K562 (cell line): Measurements from ENCODE around the gene HNMT. TPM values are rescaled to one million over a fixed set of nuclear protein-coding genes. Genes with fewer than 3 reads are reported as not detected.

Experiments
- ATAC-seq: fragments of 200-7000 bp; cut with Tn5 transposase; 3 replicates; pipeline ENCODE4 v1.9.1; 2020; ENCODE audit warnings: moderate library complexity
- BruUV-seq: library from RNA; stranded (reverse); fragments of 400-500 nt; replicated peaks from 2 replicates; lab custom pipeline; 2021; lab: Mats Ljungman, UMichigan
- CTCF ChIA-PET: fragments of 300-600 bp; formaldehyde crosslinking; extraction: SDS; loops from one replicate; lab custom pipeline; 2021; ENCODE audit warnings: low intra/inter-chr PET ratio; lab: Yijun Ruan, JAX
- POLR2A ChIA-PET: fragments of 300-600, 350-650 bp; sonication (Branson Sonifier 250); formaldehyde crosslinking; extraction: SDS; loops from one replicate; lab custom pipeline; 2021; ENCODE audit warnings: antibody characterized with exemption, inconsistent platforms; lab: Yijun Ruan, JAX
- DNase-seq, 4 experiments: peaks; one replicate each; pipeline versions ENCODE4 v3.0.0 to v3.0.0-alpha.2; 2011 to 2018; ENCODE audit warnings: low spot score in 3 of 4, mixed read lengths in 3 of 4; ENCODE audit errors: extremely low read depth in 1 of 4
- FAIRE-seq: peaks from 2 replicates; lab custom pipeline; 2011; peaks lifted over from hg19 to GRCh38; lab: Jason Lieb, UNC
- H2AFZ ChIP-seq: 2 replicates; pipeline ENCODE4 v1.6.0; 2011; ENCODE audit warnings: low read depth, low read length, control low read depth, inconsistent platforms
- H3K27ac ChIP-seq: fragments of 200-600 bp; 3 replicates; pipeline ENCODE4 v1.8.0; 2011; ENCODE audit warnings: low read depth, mild to moderate bottlenecking, control low read depth, inconsistent platforms, low read length, moderate library complexity, mixed read lengths; ENCODE audit errors: extremely low read depth
- H3K27me3 ChIP-seq, 2 experiments: fragments of 300-600 bp in 1 of 2; 2 replicates in 1 of 2; 3 replicates in 1 of 2; pipeline versions ENCODE4 v1.6.0 to v1.8.0; 2011; ENCODE audit warnings: inconsistent platforms in 2 of 2, low read length in 2 of 2, mild to moderate bottlenecking in 1 of 2, mixed read lengths in 1 of 2, moderate library complexity in 1 of 2; ENCODE audit not compliant: control insufficient read depth in 2 of 2, insufficient read depth in 2 of 2
- H3K36me3 ChIP-seq: fragments of 300-600 bp; 3 replicates; pipeline ENCODE4 v1.8.0; 2011; ENCODE audit warnings: mild to moderate bottlenecking, low read length, inconsistent platforms; ENCODE audit not compliant: control insufficient read depth, insufficient read depth
- H3K4me1 ChIP-seq, 2 experiments: fragments of 200-600 bp in 1 of 2; replicated peaks in 1 of 2; 2 replicates in 1 of 2; 3 replicates in 1 of 2; pipeline versions ENCODE4 v1.5.1 to v1.8.0; 2011; ENCODE audit warnings: inconsistent platforms in 2 of 2, low read length in 2 of 2, mild to moderate bottlenecking in 1 of 2, mixed read lengths in 1 of 2, moderate library complexity in 1 of 2; ENCODE audit not compliant: control insufficient read depth in 2 of 2, insufficient read depth in 2 of 2
- H3K4me2 ChIP-seq: 2 replicates; pipeline ENCODE4 v1.6.1; 2011; ENCODE audit warnings: low read length, control low read depth, inconsistent platforms, mixed read lengths; ENCODE audit not compliant: insufficient read depth
- H3K4me3 ChIP-seq: fragments of 200-600 bp; sonication (generic), shearing (Covaris generic); 2 replicates; pipeline ENCODE4 v1.5.1; 2016; ENCODE audit warnings: control low read depth, inconsistent platforms
- H3K79me2 ChIP-seq: fragments of 200-600 bp; 3 replicates; pipeline ENCODE4 v1.8.0; 2011; ENCODE audit warnings: low read length, inconsistent platforms; ENCODE audit not compliant: control insufficient read depth, insufficient read depth
- H3K9ac ChIP-seq, 2 experiments: 2 replicates each; pipeline versions ENCODE4 v1.6.0 to v1.6.1; 2011; ENCODE audit warnings: low read depth in 2 of 2, low read length in 2 of 2, control low read depth in 1 of 2, inconsistent platforms in 1 of 2, mild to moderate bottlenecking in 1 of 2, mixed read lengths in 1 of 2; ENCODE audit not compliant: insufficient read depth in 1 of 2
- H3K9me1 ChIP-seq: one replicate; pipeline ENCODE4 v1.6.0; 2011; ENCODE audit warnings: inconsistent platforms, mild to moderate bottlenecking, low read length, moderate library complexity; ENCODE audit not compliant: control insufficient read depth, insufficient read depth
- H3K9me3 ChIP-seq: replicated peaks from 2 replicates; pipeline ENCODE4 v1.5.1; 2011; ENCODE audit warnings: low read depth, low read length, inconsistent platforms; ENCODE audit not compliant: control insufficient read depth, insufficient read depth
- H4K20me1 ChIP-seq: replicated peaks from 2 replicates; pipeline ENCODE4 v1.6.1; 2011; ENCODE audit warnings: low read length, inconsistent platforms, mixed read lengths; ENCODE audit not compliant: control insufficient read depth, insufficient read depth
- ATF7 ChIP-seq: fragments of 450-650 bp; IDR thresholded peaks from 2 replicates; pipeline ENCODE4 v1.7.1; 2014; ENCODE audit warnings: mild to moderate bottlenecking, moderate library complexity
- COPS2 ChIP-seq: fragments of 450-650 bp; conservative IDR thresholded peaks from 2 replicates; pipeline ENCODE4 v1.6.1; 2016; ENCODE audit warnings: mild to moderate bottlenecking, moderate library complexity
- LARP7 ChIP-seq: fragments of 450-650 bp; IDR thresholded peaks from 2 replicates; pipeline ENCODE4 v1.6.1; 2016
- RBM17 ChIP-seq: fragments of 200-400 bp; formaldehyde crosslinking; IDR thresholded peaks from 2 replicates; pipeline ENCODE4 v1.6.1; 2017; ENCODE audit warnings: low read depth, mild to moderate bottlenecking, low read length, borderline replicate concordance
- ZNF263 ChIP-seq: sonication (generic); formaldehyde crosslinking; IDR thresholded peaks from 2 replicates; pipeline ENCODE4 v1.8.0; 2022; ENCODE audit warnings: mild to moderate bottlenecking, missing genetic modification reagents, borderline replicate concordance
- WGBS: fragments of 100-300 bp; shearing (Covaris generic); methylation state at CpG from one replicate; pipeline ENCODE4 v1.1.6; 2016; ENCODE audit warnings: low coverage, mixed read lengths; ENCODE audit not compliant: insufficient coverage; ENCODE audit errors: missing lambda C conversion rate; 5-methylcytosine and 5-hydroxymethylcytosine counted together
- in situ Hi-C: fragments of 300-500 bp; cut with MboI; formaldehyde crosslinking; loops from 4 replicates; pipeline ENCODE4 v1.15.0; 2018; ENCODE audit warnings: inconsistent platforms, mixed read lengths
- intact Hi-C: fragments of 100-400 bp; cut with micrococcal nuclease; formaldehyde crosslinking; loops from 2 replicates; pipeline ENCODE4 v1.14.2; 2022
- polyA plus RNA-seq, 8 experiments: library from polyadenylated mRNA; depleted of rRNA in 4 of 8; stranded (reverse) in 5 of 8; unstranded in 3 of 8; fragments of >200 nt; fragmentation: Nextera tagmentation in 2 of 8; fragmentation: Illumina TruSeq in 1 of 8; extraction: Ambion mirVana in 2 of 8; extraction: Trizol in 1 of 8; gene quantifications; 2 replicates each; pipeline versions ENCODE4 v1.2.1 to v1.2.3, GENCODE V29; 2011 to 2014; ENCODE audit warnings: inconsistent platforms in 1 of 8, missing spikeins in 1 of 8
- total RNA-seq, 7 experiments: library from RNA; depleted of rRNA in 6 of 7; stranded (reverse); fragments of >200 nt in 6 of 7; fragmentation: Illumina TruSeq in 2 of 7; extraction: Trizol in 2 of 7; gene quantifications; 2 replicates each; pipeline versions ENCODE4 v1.2.1 to v1.2.3, GENCODE V29; 2011 to 2021; ENCODE audit warnings: low replicate concordance in 1 of 7
- TF ChIP-seq, protein P1 (sequence below): fragments of 450-650 bp; formaldehyde crosslinking; IDR thresholded peaks from 2 replicates; pipeline ENCODE4 v1.4.0; 2022; ENCODE audit warnings: mild to moderate bottlenecking, moderate library complexity

HNMT gene
- total and polyA plus RNA-seq, 9 of the 15 experiments (the other 6 are each of a cell fraction or from before 2014, with no cell fraction given): 3.1 to 10.9 (median 5.3) TPM

- BruUV-seq: no TSS peak
- ATAC-seq: no peak
- Histone ChIP-seq H3K9ac (no peak overlapping the region), H3K79me2 (no peaks in the 10 kb centered on the region), H3K4me2 (no peak overlapping the region), H3K9me3 (no peaks in the 10 kb centered on the region)
- intact Hi-C loops: no loop called here
- TF ChIP-seq RBM17: no peak
- no peak for TF ChIP-seq ATF7
- no peak for TF ChIP-seq LARP7
- no peak for TF ChIP-seq COPS2
- no peak for TF ChIP-seq ZNF263 (CRISPR knock-in tag)
- TF ChIP-seq, protein P1, sequence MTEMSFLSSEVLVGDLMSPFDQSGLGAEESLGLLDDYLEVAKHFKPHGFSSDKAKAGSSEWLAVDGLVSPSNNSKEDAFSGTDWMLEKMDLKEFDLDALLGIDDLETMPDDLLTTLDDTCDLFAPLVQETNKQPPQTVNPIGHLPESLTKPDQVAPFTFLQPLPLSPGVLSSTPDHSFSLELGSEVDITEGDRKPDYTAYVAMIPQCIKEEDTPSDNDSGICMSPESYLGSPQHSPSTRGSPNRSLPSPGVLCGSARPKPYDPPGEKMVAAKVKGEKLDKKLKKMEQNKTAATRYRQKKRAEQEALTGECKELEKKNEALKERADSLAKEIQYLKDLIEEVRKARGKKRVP (CRISPR knock-in tag): no peak
- TF ChIP-seq, all 486 proteins: peak for 0
- 85% methylated on average over 4 of the region's 4 CpGs for WGBS
- ChIA-PET POLR2A (interaction anchor here (1.5 kb wide), 1 partner anchor 10 kb away, joined by 4 read pairs; no protein-coding TSS in a partner anchor), CTCF (no interaction called here)
- DNase-seq: no peak
- no peaks in the 10 kb centered on the region for H3K36me3 ChIP-seq
- FAIRE-seq: no peak
- in situ Hi-C loops: no loop called here
- H3K4me1 ChIP-seq: peaks cover 8 to 22% of the 10 kb centered on the region in 2 experiments; a peak in 3 of 5 replicates
- no peak overlapping the region for H2AFZ ChIP-seq
- H3K27ac ChIP-seq: no peak overlapping the region
- H3K4me3 ChIP-seq: no peak overlapping the region
- H4K20me1 ChIP-seq: no peaks in the 10 kb centered on the region
- no peaks in the 10 kb centered on the region for H3K9me1 ChIP-seq
- no peaks in the 10 kb centered on the region for H3K27me3 ChIP-seq
These were observed 46.6 kb downstream of the HNMT start for GRCh38 chr2:138010890-138011289.
